Adrenal gland (tissue), 12 donors: ENCODE results near the gene ATP6V1F. TPM values are rescaled to one million over a fixed set of nuclear protein-coding genes. Genes with fewer than 3 reads are reported as not detected.

ENCODE experiments used
- DNase-seq, 7 donors: peaks; one replicate each; pipeline ENCODE4 v3.0.0-alpha.2; 2019 to 2020
- H3K27ac ChIP-seq, 5 donors: fragments of 200-600 bp; sonication (generic) in 4 of 5; 1 replicate in 3 of 5; 2 replicates in 2 of 5; pipeline versions ENCODE4 v1.5.1 to v1.8.0; 2016 to 2020; ENCODE audit warnings: mild to moderate bottlenecking in 1 of 5
- H3K27me3 ChIP-seq: fragments of 200-600 bp; 2 replicates; pipeline ENCODE4 v1.8.0; 2021
- H3K36me3 ChIP-seq, 2 donors: fragments of 200-600 bp; replicated peaks in 1 of 2; 1 replicate in 1 of 2; 2 replicates in 1 of 2; pipeline versions ENCODE4 v1.5.1 to v1.8.0; 2018 to 2022
- H3K4me1 ChIP-seq, 2 donors: fragments of 200-600 bp; replicated peaks in 1 of 2; 1 replicate in 1 of 2; 2 replicates in 1 of 2; pipeline versions ENCODE4 v1.5.1 to v1.8.0; 2018 to 2021
- H3K4me3 ChIP-seq, 4 donors: fragments of 200-600 bp; sonication (generic) in 3 of 4; one replicate each; pipeline ENCODE4 v1.5.1; 2016 to 2018
- H3K9me3 ChIP-seq, 3 donors: fragments of 200-600 bp; sonication (generic) in 1 of 3; replicated peaks in 1 of 3; 1 replicate in 2 of 3; 2 replicates in 1 of 3; pipeline versions ENCODE4 v1.5.1 to v1.8.0; 2016 to 2021
- CTCF ChIP-seq, 6 experiments: fragments of 450-650 bp in 4 of 6; fragments of 200-600 bp in 2 of 6; sonication (generic) in 1 of 6; IDR thresholded peaks; 1 replicate in 5 of 6; 2 replicates in 1 of 6; pipeline versions ENCODE4 v1.5.1 to v1.8.0; 2016 to 2021; ENCODE audit warnings: antibody characterized with exemption in 6 of 6, mild to moderate bottlenecking in 2 of 6, moderate library complexity in 1 of 6
- POLR2A ChIP-seq, 2 donors: fragments of 450-650 bp; IDR thresholded peaks; one replicate each; pipeline ENCODE4 v1.6.1; 2017; ENCODE audit warnings: antibody characterized with exemption in 2 of 2, mild to moderate bottlenecking in 2 of 2, moderate library complexity in 1 of 2
- WGBS, 4 donors: extraction: QIAGEN DNeasy Blood & Tissue Kit in 2 of 4; methylation state at CpG; one replicate each; pipeline versions ENCODE4 v1.1.5 to v1.1.7; 2013 to 2017; 5-methylcytosine and 5-hydroxymethylcytosine counted together
- intact Hi-C, 2 donors: fragments of 100-400 bp; cut with DNase I; formaldehyde crosslinking; loops; one replicate each; pipeline versions ENCODE4 v1.14.1 to v1.15.0; 2022 to 2023
- polyA plus RNA-seq, 3 donors: library from polyadenylated mRNA; stranded (reverse); fragments of 200-250 nt in 2 of 3; fragments of 350-450 nt in 1 of 3; fragmentation: Illumina TruSeq in 1 of 3; extraction: RNeasy Lipid Tissue Mini Kit (QIAGEN cat#74804) in 1 of 3; gene quantifications; one replicate each; pipeline ENCODE4 v1.2.3, GENCODE V29; 2013 to 2014
- total RNA-seq, 9 donors: library from RNA; depleted of rRNA in 4 of 9; stranded (reverse); fragments of >200 nt in 4 of 9; fragments of 120-200 nt in 1 of 9; fragmentation: NEBNext Ultra II Directional in 1 of 9; extraction: Animal tissue kit (Norgen Biotek cat#: 25700) in 1 of 9; gene quantifications; one replicate each; pipeline versions ENCODE4 v1.1.0 to v1.2.4, GENCODE V29; 2013 to 2023
- donor health status: healthy with polysubstance abuse.
- donor health status: Bipolar disorder and iron deficiency.
- donor health status: DM: yes; HTN: yes; CAD: no.
- donor health status: DM: no; HTN: no; CAD: no.
- donor health status: DM: no; HTN: no; CAD: no.
- donor health status: DM: yes; HTN: yes; CAD: no.

The ATP6V1F gene
- total and polyA plus RNA-seq, 12 donors, result 94.6 to 334 (median 183) TPM

GRCh38 chr7:128832880-128833147 is 29.8 kb upstream of the ATP6V1F start:
- no peak for TF ChIP-seq CTCF (IDR thresholded peaks at IDR 0.05)
- no peak for TF ChIP-seq POLR2A (IDR thresholded peaks at IDR 0.05)
- H3K9me3 ChIP-seq, result no peaks in the 10 kb centered on the region
- H3K36me3 ChIP-seq, result no peaks in the 10 kb centered on the region
- peaks cover 6 to 12% of the 10 kb centered on the region in 2 donors for H3K4me1 ChIP-seq
- H3K27ac ChIP-seq, result no peak overlapping the region
- 24 to 70% (median 63%) methylated on average over 2 of the region's 2 CpGs for WGBS, 4 donors
- no peak for DNase-seq
- H3K27me3 ChIP-seq, result peaks cover 22% of the 10 kb centered on the region
- intact Hi-C loops, result no loop called here
- no peak overlapping the region for H3K4me3 ChIP-seq

GRCh38 chr7:128833148-128833945 is 29.3 kb upstream of the ATP6V1F start:
- Histone ChIP-seq H3K4me3 (no peak overlapping the region), H3K9me3 (no peaks in the 10 kb centered on the region), H3K27me3 (peaks cover 22% of the 10 kb centered on the region), H3K27ac (peak overlapping the region in 1 of 5 donors; percentile 10), H3K36me3 (no peaks in the 10 kb centered on the region), H3K4me1 (peaks cover 6 to 12% of the 10 kb centered on the region in 2 donors)
- intact Hi-C loops, result no loop called here
- no peak for DNase-seq
- WGBS, 4 donors, result 27 to 43% (median 40%) methylated on average over 7 to 13 of the region's 13 CpGs
- TF ChIP-seq CTCF (IDR thresholded peaks at IDR 0.05), result no peak
- no peak for TF ChIP-seq POLR2A (IDR thresholded peaks at IDR 0.05)

- intact Hi-C loops, result no loop called here
- Histone ChIP-seq H3K4me1 (peaks cover 6 to 12% of the 10 kb centered on the region in 2 donors), H3K9me3 (no peaks in the 10 kb centered on the region), H3K27me3 (peaks cover 22% of the 10 kb centered on the region), H3K36me3 (no peaks in the 10 kb centered on the region), H3K4me3 (no peak overlapping the region), H3K27ac (no peak overlapping the region)
- TF ChIP-seq POLR2A (IDR thresholded peaks at IDR 0.05) (no peak), CTCF (IDR thresholded peaks at IDR 0.05) (no peak)
- 33 to 58% (median 53%) methylated on average over 3 to 4 of the region's 4 CpGs for WGBS, 4 donors
- no peak for DNase-seq
Observed at GRCh38 chr7:128833946-128834325, 28.7 kb upstream of the ATP6V1F start.

GRCh38 chr7:128835231-128835751 is 27.4 kb upstream of the ATP6V1F start:
- H3K27ac ChIP-seq, result no peak overlapping the region
- 84 to 97% (median 89%) methylated on average over 5 to 16 of the region's 16 CpGs for WGBS, 4 donors
- TF ChIP-seq POLR2A (IDR thresholded peaks at IDR 0.05) (no peak), CTCF (IDR thresholded peaks at IDR 0.05) (no peak)
- H3K36me3 ChIP-seq, result no peaks in the 10 kb centered on the region
- no peaks in the 10 kb centered on the region for H3K9me3 ChIP-seq
- intact Hi-C loops, result no loop called here
- no peak for DNase-seq
- peaks cover 0 to 12% of the 10 kb centered on the region in 2 donors for H3K4me1 ChIP-seq
- no peak overlapping the region for H3K4me3 ChIP-seq
- peaks cover 18% of the 10 kb centered on the region for H3K27me3 ChIP-seq
